Measurements from ENCODE around the gene SORCS2. TPM values are rescaled to one million over a fixed set of nuclear protein-coding genes. Genes with fewer than 3 reads are reported as not detected.

The SORCS2 gene
- total RNA-seq, 1 experiment from 2014 or later: 0.91 TPM

- no peak for DNase-seq (ENCODE audit: low read depth)
Observed at GRCh38 chr4:7704625-7705024, 512.3 kb downstream of the SORCS2 start.

GRCh38 chr4:7705062-7705461, 512.7 kb downstream of the SORCS2 start:
- no peak for DNase-seq (ENCODE audit: low read depth)

- no peak for DNase-seq (ENCODE audit: low read depth)
Observed at GRCh38 chr4:7705593-7705992, 513.3 kb downstream of the SORCS2 start.

- DNase-seq (ENCODE audit: low read depth): no peak
Observed at GRCh38 chr4:7708238-7708637, 515.9 kb downstream of the SORCS2 start.

GRCh38 chr4:7708981-7709380, 516.6 kb downstream of the SORCS2 start:
- DNase-seq (ENCODE audit: low read depth): peak; percentile 34

- DNase-seq (ENCODE audit: low read depth): no peak
Observed at GRCh38 chr4:7709431-7709830, 517.1 kb downstream of the SORCS2 start.

GRCh38 chr4:7710126-7710525, 517.8 kb downstream of the SORCS2 start:
- DNase-seq (ENCODE audit: low read depth): no peak

GRCh38 chr4:7710576-7711306, 518.4 kb downstream of the SORCS2 start:
- DNase-seq (ENCODE audit: low read depth): no peak

GRCh38 chr4:7711307-7711963, 519.1 kb downstream of the SORCS2 start:
- no peak for DNase-seq (ENCODE audit: low read depth)

GRCh38 chr4:7712021-7712671, 519.8 kb downstream of the SORCS2 start:
- DNase-seq (ENCODE audit: low read depth): no peak

GRCh38 chr4:7713757-7714156, 521.4 kb downstream of the SORCS2 start:
- DNase-seq (ENCODE audit: low read depth): no peak

GRCh38 chr4:7714176-7714575, 521.8 kb downstream of the SORCS2 start:
- no peak for DNase-seq (ENCODE audit: low read depth)

- DNase-seq (ENCODE audit: low read depth): no peak
Observed at GRCh38 chr4:7714738-7715137, 522.4 kb downstream of the SORCS2 start.

- no peak for DNase-seq (ENCODE audit: low read depth)
Observed at GRCh38 chr4:7715271-7716009, 523.1 kb downstream of the SORCS2 start.

- no peak for DNase-seq (ENCODE audit: low read depth)
Observed at GRCh38 chr4:7716010-7716721, 523.8 kb downstream of the SORCS2 start.

- DNase-seq (ENCODE audit: low read depth): no peak
Observed at GRCh38 chr4:7717161-7717560, 524.8 kb downstream of the SORCS2 start.

GRCh38 chr4:7717946-7718490, 525.7 kb downstream of the SORCS2 start:
- DNase-seq (ENCODE audit: low read depth): no peak

GRCh38 chr4:7719354-7720174, 527.2 kb downstream of the SORCS2 start:
- DNase-seq (ENCODE audit: low read depth): peak; percentile 44

GRCh38 chr4:7721984-7722551, 529.7 kb downstream of the SORCS2 start:
- DNase-seq (ENCODE audit: low read depth): peak; percentile 40

- DNase-seq (ENCODE audit: low read depth): no peak
Observed at GRCh38 chr4:7722766-7723387, 530.5 kb downstream of the SORCS2 start.
